Tibial artery (tissue), 4 donors: ENCODE measurements around the gene SEMA3C.

Experiments
- DNase-seq, 2 donors: peaks; one replicate each; pipeline ENCODE4 v3.0.0-alpha.2; 2019
- H3K27ac ChIP-seq, 2 donors: fragments of 200-600 bp; sonication (generic) in 1 of 2; 1 replicate in 1 of 2; 2 replicates in 1 of 2; pipeline ENCODE4 v1.5.1; 2018 to 2019; ENCODE audit warnings: mild to moderate bottlenecking in 1 of 2
- H3K27me3 ChIP-seq, 2 donors: fragments of 200-600 bp; sonication (generic) in 1 of 2; one replicate each; pipeline versions ENCODE4 v1.5.1 to v1.6.0; 2016 to 2019
- H3K36me3 ChIP-seq, 3 donors: fragments of 200-600 bp; sonication (generic) in 2 of 3; one replicate each; pipeline ENCODE4 v1.5.1; 2016 to 2019; ENCODE audit warnings: mild to moderate bottlenecking in 2 of 3
- H3K4me1 ChIP-seq, 4 donors: fragments of 200-600 bp; sonication (generic) in 2 of 4; 1 replicate in 3 of 4; 2 replicates in 1 of 4; pipeline ENCODE4 v1.5.1; 2016 to 2019
- H3K4me3 ChIP-seq, 2 donors: fragments of 200-600 bp; sonication (generic) in 1 of 2; 1 replicate in 1 of 2; 2 replicates in 1 of 2; pipeline ENCODE4 v1.5.1; 2018 to 2019; ENCODE audit warnings: mild to moderate bottlenecking in 2 of 2
- H3K9me3 ChIP-seq, 3 donors: fragments of 200-600 bp; sonication (generic) in 1 of 3; one replicate each; pipeline ENCODE4 v1.5.1; 2016 to 2019
- CTCF ChIP-seq, 2 experiments: fragments of 200-600 bp in 1 of 2; fragments of 450-650 bp in 1 of 2; IDR thresholded peaks; one replicate each; pipeline ENCODE4 v1.5.1; 2017 to 2019; ENCODE audit warnings: antibody characterized with exemption in 2 of 2, mild to moderate bottlenecking in 1 of 2, moderate library complexity in 1 of 2
- intact Hi-C: fragments of 100-400 bp; cut with DNase I; formaldehyde crosslinking; loops from one replicate; pipeline ENCODE4 v1.15.0; 2023; ENCODE audit warnings: low total_unique reads

The SEMA3C gene

GRCh38 chr7:80804589-80804988 lies 114.3 kb downstream of the SEMA3C start:
- TF ChIP-seq CTCF (IDR thresholded peaks at IDR 0.05) = no peak
- Histone ChIP-seq H3K4me3 (no peak overlapping the region), H3K27ac (no peak overlapping the region), H3K27me3 (no peaks in the 10 kb centered on the region), H3K36me3 (no peaks in the 10 kb centered on the region), H3K9me3 (no peaks in the 10 kb centered on the region), H3K4me1 (peaks cover 0 to 18% (median 0%) of the 10 kb centered on the region in 4 donors)
- intact Hi-C loops = no loop called here
- DNase-seq = no peak

GRCh38 chr7:80802527-80802926 lies 116.3 kb downstream of the SEMA3C start:
- no peak overlapping the region for H3K27ac ChIP-seq
- intact Hi-C loops = no loop called here
- DNase-seq = no peak
- no peaks in the 10 kb centered on the region for H3K9me3 ChIP-seq
- TF ChIP-seq CTCF (IDR thresholded peaks at IDR 0.05) = no peak
- H3K36me3 ChIP-seq = peaks cover 0 to 4% (median 0%) of the 10 kb centered on the region in 3 donors
- peaks cover 0 to 10% (median 0%) of the 10 kb centered on the region in 4 donors for H3K4me1 ChIP-seq
- H3K27me3 ChIP-seq = no peaks in the 10 kb centered on the region
- H3K4me3 ChIP-seq = no peak overlapping the region

- intact Hi-C loops = no loop called here
Observed at GRCh38 chr7:80794631-80795573, 123.9 kb downstream of the SEMA3C start.

GRCh38 chr7:80791509-80791929 lies 127.3 kb downstream of the SEMA3C start:
- H3K4me1 ChIP-seq = peaks cover 0 to 27% (median 15%) of the 10 kb centered on the region in 4 donors
- H3K27me3 ChIP-seq = no peaks in the 10 kb centered on the region
- no peaks in the 10 kb centered on the region for H3K36me3 ChIP-seq
- no peaks in the 10 kb centered on the region for H3K9me3 ChIP-seq
- TF ChIP-seq CTCF (IDR thresholded peaks at IDR 0.05) = no peak
- DNase-seq = no peak
- intact Hi-C loops = no loop called here
- no peak overlapping the region for H3K4me3 ChIP-seq
- peak overlapping the region; percentile 65 to 68 for H3K27ac ChIP-seq

More at GRCh38 chr7:80794631-80795573, 123.9 kb downstream of the SEMA3C start:
- H3K9me3 ChIP-seq = no peaks in the 10 kb centered on the region
- H3K36me3 ChIP-seq = peaks cover 0 to 4% (median 0%) of the 10 kb centered on the region in 3 donors
- DNase-seq = no peak
- H3K4me1 ChIP-seq = peaks cover 0 to 24% (median 15%) of the 10 kb centered on the region in 4 donors
- H3K4me3 ChIP-seq = no peak overlapping the region
- TF ChIP-seq CTCF (IDR thresholded peaks at IDR 0.05) = no peak
- H3K27ac ChIP-seq = peak overlapping the region; percentile 6 to 45
- no peaks in the 10 kb centered on the region for H3K27me3 ChIP-seq

- no peak for DNase-seq
- TF ChIP-seq CTCF (IDR thresholded peaks at IDR 0.05) = no peak
- H3K4me1 ChIP-seq = peaks cover 0 to 31% (median 15%) of the 10 kb centered on the region in 4 donors
Observed at GRCh38 chr7:80790877-80791276, 128.0 kb downstream of the SEMA3C start.

More at GRCh38 chr7:80790877-80791276, 128.0 kb downstream of the SEMA3C start:
- H3K9me3 ChIP-seq = no peaks in the 10 kb centered on the region
- no peaks in the 10 kb centered on the region for H3K36me3 ChIP-seq
- no peaks in the 10 kb centered on the region for H3K27me3 ChIP-seq
- intact Hi-C loops = no loop called here
- peak overlapping the region; percentile 65 to 68 for H3K27ac ChIP-seq
- no peak overlapping the region for H3K4me3 ChIP-seq
